CD14-positive monocyte (primary cell): Measurements from ENCODE around the gene PDE4D. TPM values are rescaled to one million over a fixed set of nuclear protein-coding genes. Genes with fewer than 3 reads are reported as not detected.
A peak's percentile ranks its signal among the peaks of the same experiment; 100 is the strongest.

Source experiments
- DNase-seq, 3 donors: peaks; one replicate each; pipeline ENCODE4 v3.0.0-alpha.2; 2011 to 2022
- H2AFZ ChIP-seq: 2 replicates; pipeline ENCODE4 v1.6.0; 2012; ENCODE audit warnings: mild to moderate bottlenecking, low read depth, low read length, inconsistent platforms; ENCODE audit not compliant: insufficient read depth, poor library complexity, severe bottlenecking
- H3K27ac ChIP-seq, 2 donors: 1 replicate in 1 of 2; 2 replicates in 1 of 2; pipeline ENCODE4 v1.5.1; 2012 to 2013; ENCODE audit warnings: low read length in 2 of 2, control low read depth in 1 of 2, inconsistent platforms in 1 of 2, low read depth in 1 of 2, mild to moderate bottlenecking in 1 of 2
- H3K27me3 ChIP-seq, 2 donors: one replicate each; pipeline versions ENCODE4 v1.6.0 to v1.6.1; 2011 to 2013; ENCODE audit warnings: low read length in 2 of 2; ENCODE audit not compliant: control insufficient read depth in 2 of 2, insufficient read depth in 2 of 2
- H3K36me3 ChIP-seq, 2 donors: replicated peaks in 1 of 2; 1 replicate in 1 of 2; 2 replicates in 1 of 2; pipeline versions ENCODE4 v1.5.1 to v1.6.1; 2012 to 2013; ENCODE audit warnings: low read length in 2 of 2, control low read depth in 1 of 2, inconsistent platforms in 1 of 2, mild to moderate bottlenecking in 1 of 2; ENCODE audit not compliant: insufficient read depth in 2 of 2, control insufficient read depth in 1 of 2
- H3K4me1 ChIP-seq, 2 donors: 1 replicate in 1 of 2; 2 replicates in 1 of 2; pipeline versions ENCODE4 v1.5.1 to v1.6.1; 2012 to 2013; ENCODE audit warnings: low read length in 2 of 2, control low read depth in 1 of 2, inconsistent platforms in 1 of 2, mild to moderate bottlenecking in 1 of 2, moderate library complexity in 1 of 2; ENCODE audit not compliant: insufficient read depth in 2 of 2, control insufficient read depth in 1 of 2
- H3K4me2 ChIP-seq: replicated peaks from 2 replicates; pipeline ENCODE3; 2012; ENCODE audit warnings: low read length, moderate library complexity, mild to moderate bottlenecking; ENCODE audit not compliant: poor library complexity, severe bottlenecking; ENCODE audit errors: extremely low read depth
- H3K4me3 ChIP-seq, 3 experiments: fragments of 200-600 bp in 1 of 3; sonication (generic) in 1 of 3; replicated peaks in 1 of 3; 1 replicate in 2 of 3; 2 replicates in 1 of 3; pipeline ENCODE4 v1.5.1; 2011 to 2013; ENCODE audit warnings: low read length in 3 of 3, mild to moderate bottlenecking in 3 of 3, control low read depth in 2 of 3, low read depth in 2 of 3, inconsistent platforms in 1 of 3, moderate library complexity in 1 of 3
- H3K79me2 ChIP-seq: 2 replicates; pipeline ENCODE4 v1.6.0; 2012; ENCODE audit warnings: mild to moderate bottlenecking, control low read depth, inconsistent platforms, low read length, moderate library complexity; ENCODE audit not compliant: insufficient read depth
- H3K9ac ChIP-seq: 2 replicates; pipeline ENCODE4 v1.6.0; 2017; ENCODE audit warnings: low read length, mild to moderate bottlenecking; ENCODE audit not compliant: insufficient read depth, poor library complexity, severe bottlenecking
- H3K9me3 ChIP-seq, 2 donors: replicated peaks in 1 of 2; 1 replicate in 1 of 2; 2 replicates in 1 of 2; pipeline versions ENCODE4 v1.5.1 to v1.6.1; 2012 to 2013; ENCODE audit warnings: low read length in 2 of 2, control low read depth in 1 of 2; ENCODE audit not compliant: control insufficient read depth in 1 of 2, insufficient read depth in 1 of 2
- H4K20me1 ChIP-seq: 2 replicates; pipeline ENCODE4 v1.6.0; 2012; ENCODE audit warnings: mild to moderate bottlenecking, low read length, control low read depth, moderate library complexity; ENCODE audit not compliant: insufficient read depth
- H3K27ac Mint-ChIP-seq, 7 donors: one replicate each; pipeline ENCODE4 v1.8.0; 2020; ENCODE audit warnings: mild to moderate bottlenecking in 7 of 7, mixed read lengths in 7 of 7, moderate library complexity in 6 of 7, inconsistent platforms in 2 of 7
- H3K27me3 Mint-ChIP-seq, 3 donors: one replicate each; pipeline ENCODE4 v1.8.0; 2021 to 2022; ENCODE audit warnings: low read depth in 3 of 3, mild to moderate bottlenecking in 3 of 3, mixed read lengths in 3 of 3, moderate library complexity in 3 of 3, inconsistent platforms in 1 of 3
- H3K36me3 Mint-ChIP-seq, 2 donors: one replicate each; pipeline ENCODE4 v1.8.0; 2020; ENCODE audit warnings: mixed read lengths in 2 of 2, inconsistent platforms in 1 of 2, mild to moderate bottlenecking in 1 of 2
- H3K4me1 Mint-ChIP-seq: one replicate; pipeline ENCODE4 v1.8.0; 2020; ENCODE audit warnings: mild to moderate bottlenecking, mixed read lengths
- H3K4me3 Mint-ChIP-seq, 2 donors: one replicate each; pipeline ENCODE4 v1.8.0; 2020; ENCODE audit warnings: mild to moderate bottlenecking in 2 of 2, mixed read lengths in 2 of 2, moderate library complexity in 1 of 2
- H3K9me3 Mint-ChIP-seq, 7 donors: one replicate each; pipeline ENCODE4 v1.8.0; 2020 to 2022; ENCODE audit warnings: mixed read lengths in 7 of 7, mild to moderate bottlenecking in 6 of 7, moderate library complexity in 6 of 7, inconsistent platforms in 2 of 7
- CTCF ChIP-seq: fragments of 200-600 bp; IDR thresholded peaks from one replicate; pipeline ENCODE4 v1.8.0; 2022; ENCODE audit warnings: antibody characterized with exemption, mild to moderate bottlenecking
- WGBS: methylation state at CpG from one replicate; pipeline ENCODE4 v1.1.5; 2013; ENCODE audit warnings: missing lambda C conversion rate; ENCODE audit not compliant: insufficient coverage; 5-methylcytosine and 5-hydroxymethylcytosine counted together
- intact Hi-C, 2 donors: fragments of 100-400 bp; cut with micrococcal nuclease; formaldehyde crosslinking; loops; one replicate each; pipeline versions ENCODE4 v1.15.0 to v1.15.1; 2023
- polyA plus RNA-seq, 3 donors: library from polyadenylated mRNA; depleted of rRNA in 1 of 3; unstranded in 2 of 3; stranded (reverse) in 1 of 3; fragments of 300-500 nt in 2 of 3; fragments of >200 nt in 1 of 3; fragmentation: Illumina TruSeq in 2 of 3; gene quantifications; 1 replicate in 2 of 3; 2 replicates in 1 of 3; pipeline ENCODE4 v1.2.3, GENCODE V29; 2012 to 2021

The PDE4D gene
- polyA plus RNA-seq, 3 donors, result 1.9 to 3.4 (median 2.8) TPM

- no peaks in the 10 kb centered on the region for H3K27me3 Mint-ChIP-seq
- no peak overlapping the region for H3K4me3 Mint-ChIP-seq
- 100% methylated on average over 1 of the region's 1 CpG for WGBS
- no peak overlapping the region for H3K4me2 ChIP-seq
- peaks cover 6 to 9% of the 10 kb centered on the region in 2 donors for H3K4me1 ChIP-seq
- H3K27ac ChIP-seq, result no peak overlapping the region
- H3K4me1 Mint-ChIP-seq, result peaks cover 10% of the 10 kb centered on the region
- H3K36me3 ChIP-seq, result no peaks in the 10 kb centered on the region
- no peak overlapping the region for H2AFZ ChIP-seq
- H3K27ac Mint-ChIP-seq, result no peak overlapping the region
- H4K20me1 ChIP-seq, result no peaks in the 10 kb centered on the region
- intact Hi-C loops, result loop anchor here (2.0 to 5.0 kb wide), 2 partner anchors 86 to 88 kb away; no protein-coding TSS in a partner anchor
- no peak for TF ChIP-seq CTCF
- no peak overlapping the region for H3K9ac ChIP-seq
- DNase-seq, result no peak
- H3K79me2 ChIP-seq, result no peaks in the 10 kb centered on the region
- no peak overlapping the region for H3K4me3 ChIP-seq
- no peaks in the 10 kb centered on the region for H3K9me3 ChIP-seq
- H3K36me3 Mint-ChIP-seq, result no peaks in the 10 kb centered on the region
- H3K27me3 ChIP-seq, result no peaks in the 10 kb centered on the region
- H3K9me3 Mint-ChIP-seq, result no peaks in the 10 kb centered on the region
Measured at GRCh38 chr5:59128646-59129290, 764.8 kb downstream of the PDE4D start.

- H3K36me3 ChIP-seq, result no peaks in the 10 kb centered on the region
- peak overlapping the region; percentile 49 for H3K9ac ChIP-seq
- H3K27me3 ChIP-seq, result no peaks in the 10 kb centered on the region
- no peak overlapping the region for H3K27ac Mint-ChIP-seq
- no peaks in the 10 kb centered on the region for H4K20me1 ChIP-seq
- DNase-seq, result no peak
- no peaks in the 10 kb centered on the region for H3K36me3 Mint-ChIP-seq
- no peaks in the 10 kb centered on the region for H3K9me3 ChIP-seq
- WGBS, result 100% methylated on average over 1 of the region's 15 CpGs
- no peak for TF ChIP-seq CTCF
- no peak overlapping the region for H3K4me3 Mint-ChIP-seq
- H3K79me2 ChIP-seq, result no peaks in the 10 kb centered on the region
- peak overlapping the region; percentile 79 for H2AFZ ChIP-seq
- peaks cover 0 to 2% (median 0%) of the 10 kb centered on the region in 3 donors for H3K27me3 Mint-ChIP-seq
- H3K4me3 ChIP-seq, result peak overlapping the region; percentile 30 to 69 (median 41)
- H3K9me3 Mint-ChIP-seq, result no peaks in the 10 kb centered on the region
- intact Hi-C loops, result loop anchor here in 1 of 2 donors (5.0 kb wide), 1 partner anchor 85 kb away; no protein-coding TSS in a partner anchor
- H3K4me2 ChIP-seq, result peak overlapping the region; percentile 74
- peaks cover 10% of the 10 kb centered on the region for H3K4me1 Mint-ChIP-seq
- H3K4me1 ChIP-seq, result peaks cover 6 to 9% of the 10 kb centered on the region in 2 donors
- peak overlapping the region; percentile 19 to 70 for H3K27ac ChIP-seq
Measured at GRCh38 chr5:59126708-59127573, 766.6 kb downstream of the PDE4D start.
